Measurements from ENCODE around the gene OR2T27. TPM values are rescaled to one million over a fixed set of nuclear protein-coding genes. Genes with fewer than 3 reads are reported as not detected.
"Not testable (repeated sequence)": the region's sequence is repeated elsewhere in the genome, so short reads cannot be mapped to it uniquely, and the experiment has no call there.

Gene OR2T27
- total and polyA plus RNA-seq, 8 donors, result not detected

DNA sequence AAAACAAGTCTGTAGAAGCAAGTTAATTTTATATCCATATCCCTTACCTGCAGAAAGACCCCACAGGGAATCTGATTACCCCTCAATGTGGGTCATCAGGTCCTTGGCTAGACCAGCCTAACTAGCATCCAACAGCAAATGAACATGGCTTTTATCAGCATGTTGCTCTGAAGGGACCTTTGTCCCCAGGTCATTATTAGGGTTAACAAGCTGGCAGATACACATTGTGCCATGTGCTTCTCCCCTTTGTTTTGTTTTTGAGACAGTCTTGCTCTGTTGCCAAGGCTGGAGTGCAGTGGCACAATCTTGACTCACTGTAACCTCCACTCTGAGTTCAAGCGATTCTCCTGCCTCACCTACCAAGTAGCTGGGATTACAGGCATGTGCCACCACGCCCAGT is 20.3 kb downstream of the OR2T27 start, which contains the start of gene OR2T11:
Gene OR2T11 (minus strand): TSS at position 101 of the 400 bp plus-strand sequence. CDS start 7,963 bp downstream, outside the sequence.
- DNase-seq; H3K9me3 ChIP-seq; H3K27me3 ChIP-seq; H3K4me3 ChIP-seq; H3K27ac ChIP-seq; H3K4me1 ChIP-seq; intact Hi-C loops (cut with DNase I; ENCODE audit: low total_unique reads); H3K36me3 ChIP-seq: not testable (repeated sequence)
- WGBS, 5 donors, result no CpG with 5 or more reads among the region's 2 CpGs

DNA sequence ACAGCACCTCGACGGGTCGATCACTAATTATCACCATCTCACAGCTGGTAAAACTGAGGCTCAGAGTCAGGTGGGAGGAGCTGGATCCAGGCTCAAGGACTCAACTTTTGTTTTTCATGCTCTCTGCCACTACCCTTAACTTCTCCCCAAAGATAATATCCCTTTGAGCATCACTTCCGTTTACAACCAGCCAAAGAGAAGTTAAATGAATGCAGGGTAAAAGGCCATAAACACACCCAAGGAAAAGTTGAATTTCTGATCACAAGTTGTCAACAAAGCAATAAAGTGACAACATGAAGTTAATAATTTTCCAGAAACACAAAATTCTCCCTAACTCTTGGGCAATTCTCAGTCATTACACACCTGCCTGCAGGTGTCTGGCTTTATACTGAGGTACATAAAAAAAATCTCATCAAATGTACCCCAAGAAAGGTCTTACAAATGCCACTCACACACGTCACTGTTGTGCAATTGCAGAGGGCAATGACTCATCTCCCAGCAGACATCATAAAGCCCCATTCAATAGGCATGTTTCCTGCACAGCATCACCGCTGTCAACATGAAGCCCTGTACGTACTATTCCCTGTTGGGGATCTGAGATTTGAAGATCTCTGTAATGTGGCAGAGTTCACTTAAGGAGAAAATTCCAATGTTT is 23.8 kb downstream of the OR2T27 start:
- no peak overlapping the region for H3K27ac ChIP-seq
- no peak for DNase-seq

DNA sequence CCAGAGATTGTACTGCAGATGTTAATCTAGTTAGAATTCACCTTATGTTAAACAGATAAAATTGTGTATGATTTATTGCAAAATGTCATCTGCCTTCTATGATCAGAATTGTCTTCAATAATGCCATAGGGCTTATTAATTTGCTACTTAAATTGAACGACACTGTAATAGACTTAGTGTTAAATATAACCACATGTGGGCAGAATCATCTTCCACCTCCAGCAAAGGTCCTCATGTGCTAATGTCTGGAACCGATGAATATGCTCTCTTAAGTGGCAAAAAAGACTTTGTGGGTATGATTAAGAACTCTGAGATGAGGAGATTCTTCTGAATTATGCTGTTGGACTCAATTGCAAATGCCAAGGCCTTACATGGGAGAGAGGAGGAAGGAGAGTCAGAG is 24.8 kb downstream of the OR2T27 start:
- TF ChIP-seq, protein P1, sequence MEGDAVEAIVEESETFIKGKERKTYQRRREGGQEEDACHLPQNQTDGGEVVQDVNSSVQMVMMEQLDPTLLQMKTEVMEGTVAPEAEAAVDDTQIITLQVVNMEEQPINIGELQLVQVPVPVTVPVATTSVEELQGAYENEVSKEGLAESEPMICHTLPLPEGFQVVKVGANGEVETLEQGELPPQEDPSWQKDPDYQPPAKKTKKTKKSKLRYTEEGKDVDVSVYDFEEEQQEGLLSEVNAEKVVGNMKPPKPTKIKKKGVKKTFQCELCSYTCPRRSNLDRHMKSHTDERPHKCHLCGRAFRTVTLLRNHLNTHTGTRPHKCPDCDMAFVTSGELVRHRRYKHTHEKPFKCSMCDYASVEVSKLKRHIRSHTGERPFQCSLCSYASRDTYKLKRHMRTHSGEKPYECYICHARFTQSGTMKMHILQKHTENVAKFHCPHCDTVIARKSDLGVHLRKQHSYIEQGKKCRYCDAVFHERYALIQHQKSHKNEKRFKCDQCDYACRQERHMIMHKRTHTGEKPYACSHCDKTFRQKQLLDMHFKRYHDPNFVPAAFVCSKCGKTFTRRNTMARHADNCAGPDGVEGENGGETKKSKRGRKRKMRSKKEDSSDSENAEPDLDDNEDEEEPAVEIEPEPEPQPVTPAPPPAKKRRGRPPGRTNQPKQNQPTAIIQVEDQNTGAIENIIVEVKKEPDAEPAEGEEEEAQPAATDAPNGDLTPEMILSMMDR (IDR thresholded peaks at IDR 0.05), result no peak
- no peak for TF ChIP-seq EP300 (IDR thresholded peaks at IDR 0.05)
- no peak for TF ChIP-seq POLR2A (IDR thresholded peaks at IDR 0.05)
- TF ChIP-seq POLR2AphosphoS5 (IDR thresholded peaks at IDR 0.05), result no peak
- no peak overlapping the region for H3K4me3 ChIP-seq
- intact Hi-C loops (cut with DNase I; ENCODE audit: low total_unique reads), result no loop called here
- H3K27ac ChIP-seq, result no peak overlapping the region
- H3K36me3 ChIP-seq, result no peaks in the 10 kb centered on the region
- H3K4me1 ChIP-seq, result no peaks in the 10 kb centered on the region
- no peaks in the 10 kb centered on the region for H3K27me3 ChIP-seq
- 84 to 93% (median 86%) methylated on average over 2 of the region's 2 CpGs for WGBS, 5 donors
- DNase-seq, result no peak
- H3K9me3 ChIP-seq, result no peaks in the 10 kb centered on the region

More for the DNA sequence above, 23.8 kb downstream of the OR2T27 start:
- Histone ChIP-seq H3K4me1 (no peaks in the 10 kb centered on the region), H3K36me3 (no peaks in the 10 kb centered on the region), H3K9me3 (no peaks in the 10 kb centered on the region), H3K4me3 (no peak overlapping the region), H3K27me3 (no peaks in the 10 kb centered on the region)
- TF ChIP-seq, protein P1 (IDR thresholded peaks at IDR 0.05), result no peak
- TF ChIP-seq EP300 (IDR thresholded peaks at IDR 0.05) (no peak), POLR2AphosphoS5 (IDR thresholded peaks at IDR 0.05) (no peak), POLR2A (IDR thresholded peaks at IDR 0.05) (no peak)
- intact Hi-C loops (cut with DNase I; ENCODE audit: low total_unique reads), result no loop called here
- WGBS, 5 donors, result 71 to 81% (median 79%) methylated on average over 7 of the region's 7 CpGs

DNA sequence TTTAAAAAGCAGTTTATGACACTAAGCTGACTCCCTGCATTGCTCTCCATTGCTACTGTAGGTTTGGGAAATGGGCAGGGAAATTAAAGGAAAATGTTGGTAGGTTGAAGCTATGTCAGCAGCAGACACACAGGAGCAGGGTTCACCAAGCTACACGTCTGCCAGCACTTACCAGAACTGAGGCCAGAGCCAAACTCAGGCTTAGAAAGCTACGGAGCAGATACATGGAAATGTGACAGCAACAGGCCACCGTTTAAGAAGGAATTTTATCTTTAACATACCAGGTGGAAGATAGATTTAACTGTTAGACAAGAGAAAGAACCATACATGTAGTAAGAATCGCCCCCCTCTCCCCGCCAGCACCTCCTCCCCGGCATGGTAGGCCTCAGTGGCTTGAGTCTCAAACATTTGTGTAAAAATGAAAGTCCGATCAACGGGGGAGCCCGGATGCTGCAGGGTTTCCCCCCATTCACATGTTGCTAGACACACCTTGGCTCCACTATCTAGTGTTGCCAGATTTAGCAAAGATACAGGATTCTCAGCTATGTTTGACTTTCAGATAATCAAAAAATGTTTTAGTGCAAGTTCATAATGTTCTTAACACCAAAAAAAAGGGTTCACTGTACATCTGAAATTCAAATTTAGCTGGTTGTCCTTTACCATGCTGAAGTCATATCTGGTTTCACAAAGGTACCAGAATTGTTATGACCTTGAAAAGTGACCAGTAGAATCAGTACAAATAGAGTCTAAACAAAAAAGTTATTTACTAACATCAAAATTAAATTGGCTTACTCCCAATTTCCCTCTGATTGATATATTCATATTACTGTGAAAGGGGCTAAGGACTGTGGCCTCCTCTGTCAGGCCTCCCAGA is 27.1 kb downstream of the OR2T27 start:
- no peaks in the 10 kb centered on the region for H3K27me3 ChIP-seq
- H3K4me1 ChIP-seq, result no peaks in the 10 kb centered on the region
- no peaks in the 10 kb centered on the region for H3K9me3 ChIP-seq
- 75 to 81% (median 79%) methylated on average over 9 of the region's 9 CpGs for whole genome bisulfite sequencing, 5 donors
- TF ChIP-seq POLR2A (IDR thresholded peaks at IDR 0.05), result no peak
- no peak for TF ChIP-seq EP300 (IDR thresholded peaks at IDR 0.05)
- TF ChIP-seq POLR2AphosphoS5 (IDR thresholded peaks at IDR 0.05), result no peak
- TF ChIP-seq, protein P1 (IDR thresholded peaks at IDR 0.05), result no peak
- no peak for DNase-seq
- intact Hi-C loops (cut with DNase I; ENCODE audit: low total_unique reads), result no loop called here
- H3K4me3 ChIP-seq, result no peak overlapping the region
- H3K27ac ChIP-seq, result no peak overlapping the region
- H3K36me3 ChIP-seq, result no peaks in the 10 kb centered on the region

Data from stomach (tissue), 9 donors.